AG04449 (cell line): ENCODE measurements around the gene SKAP1.

ENCODE experiments used
- CTCF ChIA-PET: fragments of 350-600 bp; formaldehyde crosslinking; extraction: SDS; loops from one replicate; lab custom pipeline; 2021; ENCODE audit warnings: antibody characterized with exemption; lab: Yijun Ruan, JAX
- POLR2A ChIA-PET: fragments of 400-600, 350-600 bp; formaldehyde crosslinking; extraction: SDS; loops from one replicate; lab custom pipeline; 2020; ENCODE audit warnings: antibody characterized with exemption, inconsistent platforms; lab: Yijun Ruan, JAX
- DNase-seq: peaks from one replicate; pipeline ENCODE4 v3.0.0-alpha.2; 2010; ENCODE audit warnings: low read depth, low spot score
- H3K4me3 ChIP-seq: 2 replicates; pipeline ENCODE4 v1.5.1; 2011; ENCODE audit warnings: low read depth, mild to moderate bottlenecking, control low read depth, low read length
- CTCF ChIP-seq: IDR thresholded peaks from one replicate; pipeline ENCODE4 v1.5.1; 2011; ENCODE audit warnings: mild to moderate bottlenecking, moderate library complexity, low read length, control low read depth, inconsistent platforms; ENCODE audit not compliant: insufficient read depth; ENCODE audit errors: missing control alignments

Gene SKAP1

DNA sequence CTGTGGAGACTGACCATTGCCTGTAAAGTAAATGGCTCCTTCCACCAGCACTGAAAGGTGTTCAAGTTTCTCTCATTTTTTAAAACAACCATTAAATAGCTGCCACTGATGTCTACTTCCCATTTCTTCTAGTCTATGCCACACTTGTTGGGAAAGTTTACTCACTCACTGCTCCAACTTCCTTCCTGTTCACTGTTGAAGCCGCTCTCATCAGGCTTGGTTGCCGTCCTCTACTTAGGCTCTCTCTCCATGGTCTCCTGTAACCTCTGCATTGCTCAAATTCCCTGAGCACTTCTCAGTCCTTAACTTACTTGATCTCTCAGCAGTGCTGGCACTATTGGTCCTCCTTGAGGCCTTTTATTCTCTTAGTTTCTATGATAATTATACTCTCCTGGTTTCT is 290.1 kb downstream of the SKAP1 start:
- no peak for TF ChIP-seq CTCF
- ChIA-PET CTCF (interaction anchor here (0.7 to 11.5 kb wide), 7 partner anchors 8 to 478 kb away, joined by 3 to 88 read pairs (median 3); no protein-coding TSS in a partner anchor), POLR2A (no interaction called here)
- no peak overlapping the region for H3K4me3 ChIP-seq
- DNase-seq = no peak

- no peak for TF ChIP-seq CTCF
- ChIA-PET CTCF (interaction anchor here (1.0 to 1.4 kb wide), 2 partner anchors 9 to 12 kb away, joined by 3 read pairs; no protein-coding TSS in a partner anchor), POLR2A (no interaction called here)
- H3K4me3 ChIP-seq = no peak overlapping the region
- DNase-seq = no peak
Observed at GRCh38 chr17:48137656-48138055, 292.4 kb downstream of the SKAP1 start.

GRCh38 chr17:48134912-48135480 is 295.0 kb downstream of the SKAP1 start:
- no peak for DNase-seq
- no peak overlapping the region for H3K4me3 ChIP-seq
- TF ChIP-seq CTCF = peak; percentile 20
- POLR2A ChIA-PET = no interaction called here
- CTCF ChIA-PET = interaction anchor here (0.6 to 8.5 kb wide), 12 partner anchors 9 to 489 kb away, joined by 3 to 88 read pairs (median 4); no protein-coding TSS in a partner anchor

- no peak overlapping the region for H3K4me3 ChIP-seq
- TF ChIP-seq CTCF = no peak
- ChIA-PET CTCF (interaction anchor here (0.7 to 8.5 kb wide), 16 partner anchors 9 to 350 kb away, joined by 3 to 112 read pairs (median 4); no protein-coding TSS in a partner anchor), POLR2A (no interaction called here)
- DNase-seq = no peak
Observed at GRCh38 chr17:48132385-48132784, 297.6 kb downstream of the SKAP1 start.

DNA sequence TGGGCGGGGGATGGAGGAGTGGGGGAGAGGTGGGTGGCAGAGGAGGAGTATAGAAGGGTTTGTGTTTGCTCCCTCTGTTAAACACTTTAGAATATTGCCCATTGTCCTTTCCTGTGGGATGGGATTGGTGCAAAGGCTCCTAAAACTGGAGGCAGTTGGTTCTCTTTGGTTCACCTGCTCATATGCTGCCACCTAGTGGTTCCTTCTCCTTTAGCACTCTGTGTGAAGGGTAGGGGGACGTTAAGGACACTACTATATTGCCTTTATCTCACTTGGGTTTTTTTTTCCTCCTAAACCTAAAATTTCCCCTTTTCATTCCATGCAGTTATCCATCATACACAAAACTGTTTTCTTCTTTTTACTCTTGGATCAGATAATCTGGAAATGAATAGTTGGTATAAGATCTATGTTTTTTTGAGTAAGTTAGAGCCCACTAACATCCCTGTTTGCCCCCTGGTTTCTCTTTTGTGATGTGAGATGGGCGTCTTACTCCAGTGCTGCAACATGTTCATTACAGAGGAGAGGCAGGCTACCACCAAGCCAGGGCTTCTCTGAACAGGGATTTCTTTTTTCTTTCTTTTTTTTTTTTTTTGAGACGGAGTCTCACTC is 298.7 kb downstream of the SKAP1 start:
- H3K4me3 ChIP-seq = no peak overlapping the region
- POLR2A ChIA-PET = interaction anchor here (1.6 kb wide), 1 partner anchor 105 kb away, joined by 7 read pairs; no protein-coding TSS in a partner anchor
- CTCF ChIA-PET = interaction anchor here (0.6 to 8.5 kb wide), 24 partner anchors 9 to 351 kb away, joined by 3 to 112 read pairs (median 5); partner anchors contain the start of gene SNX11
- no peak for DNase-seq
- peak; percentile 78 for TF ChIP-seq CTCF

DNA sequence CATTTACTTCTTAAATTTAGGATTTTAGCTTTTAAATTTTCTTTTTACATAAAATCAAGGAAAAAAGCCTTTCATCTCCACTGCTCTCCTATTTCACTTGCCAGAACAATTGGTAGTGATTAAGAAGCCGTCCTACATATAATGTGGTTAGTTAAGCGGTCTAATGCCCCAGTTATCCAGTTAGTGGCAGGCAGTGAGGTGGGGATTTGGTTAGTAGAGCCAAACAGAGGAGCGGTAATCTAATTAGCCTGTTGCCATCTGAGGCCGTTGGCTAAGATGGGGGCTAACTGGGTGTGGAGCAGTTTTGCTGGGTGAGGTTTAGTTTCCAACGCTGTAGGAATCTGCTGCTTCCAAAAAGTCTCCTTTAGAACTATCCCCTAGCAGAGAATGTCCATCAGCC is 300.0 kb downstream of the SKAP1 start:
- ChIA-PET POLR2A (no interaction called here), CTCF (interaction anchor here (0.9 to 8.5 kb wide), 18 partner anchors 8 to 240 kb away, joined by 3 to 112 read pairs (median 6); partner anchors contain the start of gene SNX11)
- no peak for DNase-seq

More for the DNA sequence above, 300.0 kb downstream of the SKAP1 start:
- H3K4me3 ChIP-seq = no peak overlapping the region
- no peak for TF ChIP-seq CTCF
